Keratinocyte (primary cell): Measurements from ENCODE around the gene PLEKHH1. TPM values are rescaled to one million over a fixed set of nuclear protein-coding genes. Genes with fewer than 3 reads are reported as not detected.

Experiments
- DNase-seq: peaks from one replicate; pipeline ENCODE4 v3.0.0-alpha.2; 2011; ENCODE audit warnings: low read depth, missing footprints, low spot score
- FAIRE-seq: peaks from 2 replicates; lab custom pipeline; 2011; peaks lifted over from hg19 to GRCh38; lab: Jason Lieb, UNC
- H2AFZ ChIP-seq: 2 replicates; pipeline ENCODE4 v1.6.0; 2012; ENCODE audit warnings: low read length, control low read depth, inconsistent platforms; ENCODE audit not compliant: control insufficient read depth
- H3K27ac ChIP-seq: 2 replicates; pipeline ENCODE4 v1.5.1; 2011; ENCODE audit warnings: low read length; ENCODE audit not compliant: control insufficient read depth, insufficient read depth
- H3K27me3 ChIP-seq: 3 replicates; pipeline ENCODE4 v1.6.0; 2011; ENCODE audit warnings: low read length; ENCODE audit not compliant: control insufficient read depth, insufficient read depth; ENCODE audit errors: extremely low read depth
- H3K36me3 ChIP-seq, 2 experiments: 2 replicates in 1 of 2; 3 replicates in 1 of 2; pipeline ENCODE4 v1.5.1; 2011; ENCODE audit warnings: low read length in 2 of 2, mild to moderate bottlenecking in 1 of 2; ENCODE audit not compliant: control insufficient read depth in 2 of 2, insufficient read depth in 2 of 2; ENCODE audit errors: extremely low read depth in 1 of 2
- H3K4me1 ChIP-seq: 3 replicates; pipeline ENCODE4 v1.5.1; 2011; ENCODE audit warnings: low read length; ENCODE audit not compliant: control insufficient read depth, insufficient read depth; ENCODE audit errors: extremely low read depth
- H3K4me2 ChIP-seq: 3 replicates; pipeline ENCODE4 v1.6.0; 2011; ENCODE audit warnings: low read depth, low read length; ENCODE audit not compliant: control insufficient read depth, insufficient read depth; ENCODE audit errors: extremely low read depth
- H3K4me3 ChIP-seq, 3 experiments: fragments of 200-600 bp in 1 of 3; sonication (generic) in 1 of 3; 2 replicates in 2 of 3; 3 replicates in 1 of 3; pipeline ENCODE4 v1.5.1; 2011 to 2016; ENCODE audit warnings: low read length in 3 of 3, mild to moderate bottlenecking in 3 of 3, control low read depth in 2 of 3, inconsistent platforms in 1 of 3, low read depth in 1 of 3, mixed read lengths in 1 of 3, mixed run types in 1 of 3, moderate library complexity in 1 of 3; ENCODE audit not compliant: control insufficient read depth in 2 of 3, insufficient read depth in 2 of 3; ENCODE audit errors: extremely low read depth in 1 of 3
- H3K79me2 ChIP-seq: 2 replicates; pipeline ENCODE4 v1.6.0; 2012; ENCODE audit warnings: low read length; ENCODE audit not compliant: control insufficient read depth, insufficient read depth
- H3K9ac ChIP-seq: 3 replicates; pipeline ENCODE4 v1.6.0; 2011; ENCODE audit warnings: low read length; ENCODE audit not compliant: control insufficient read depth, insufficient read depth; ENCODE audit errors: extremely low read depth
- H3K9me1 ChIP-seq: 3 replicates; pipeline ENCODE4 v1.6.0; 2011; ENCODE audit warnings: low read length; ENCODE audit not compliant: control insufficient read depth, insufficient read depth; ENCODE audit errors: extremely low read depth
- H3K9me3 ChIP-seq: 2 replicates; pipeline ENCODE4 v1.5.1; 2012; ENCODE audit warnings: low read depth, low read length; ENCODE audit not compliant: control insufficient read depth
- H4K20me1 ChIP-seq: 3 replicates; pipeline ENCODE4 v1.6.0; 2011; ENCODE audit warnings: low read length; ENCODE audit not compliant: control insufficient read depth, insufficient read depth; ENCODE audit errors: extremely low read depth
- EZH2 ChIP-seq: IDR thresholded peaks from one replicate; pipeline ENCODE4 v1.6.1; 2012; ENCODE audit warnings: inconsistent platforms, mild to moderate bottlenecking, low read length, moderate library complexity
- dilution Hi-C: fragments of 300-500 bp; cut with MboI; formaldehyde crosslinking; loops from one replicate; pipeline ENCODE4 v1.7.0; 2020; ENCODE audit warnings: low sequenced_read_pairs; ENCODE audit not compliant: extremely low pct_ligation_motif_present
- polyA plus RNA-seq, 5 experiments: library from polyadenylated mRNA; depleted of rRNA in 3 of 5; stranded (reverse) in 3 of 5; stranded (forward) in 1 of 5; unstranded in 1 of 5; fragments of >200 nt; gene quantifications; 1 replicate in 1 of 5; 2 replicates in 3 of 5; 3 replicates in 1 of 5; pipeline versions ENCODE4 v1.2.1 to v1.2.3, GENCODE V29; 2011 to 2012; ENCODE audit warnings: missing spikeins in 2 of 5, low read depth in 1 of 5, low replicate concordance in 1 of 5
- TF ChIP-seq, protein P1 (sequence below), 3 experiments: IDR thresholded peaks in 1 of 3; conservative IDR thresholded peaks in 1 of 3; optimal IDR thresholded peaks in 1 of 3; 2 replicates in 2 of 3; 3 replicates in 1 of 3; pipeline versions ENCODE3 to v1.5.1; 2011; ENCODE audit warnings: low read length in 3 of 3, mild to moderate bottlenecking in 3 of 3, moderate library complexity in 2 of 3, control low read depth in 1 of 3, inconsistent platforms in 1 of 3; ENCODE audit not compliant: insufficient read depth in 2 of 3; ENCODE audit errors: extremely low read depth in 1 of 3

PLEKHH1 gene
- polyA plus RNA-seq, 1 donor (not counting 4 experiments of a cell fraction or from before 2014, with no cell fraction given) = 4.4 TPM

- Histone ChIP-seq H3K79me2 (no peaks in the 10 kb centered on the region), H3K4me2 (no peak overlapping the region), H3K9me1 (no peaks in the 10 kb centered on the region), H3K4me3 (no peak overlapping the region), H2AFZ (no peak overlapping the region), H4K20me1 (no peaks in the 10 kb centered on the region), H3K4me1 (no peaks in the 10 kb centered on the region), H3K9ac (no peak overlapping the region), H3K27ac (no peak overlapping the region), H3K9me3 (peaks cover 3% of the 10 kb centered on the region), H3K27me3 (no peaks in the 10 kb centered on the region), H3K36me3 (no peaks in the 10 kb centered on the region)
- dilution Hi-C loops = no loop called here
- DNase-seq = no peak
- no peak for FAIRE-seq
- no peak for TF ChIP-seq EZH2
- TF ChIP-seq, protein P1, sequence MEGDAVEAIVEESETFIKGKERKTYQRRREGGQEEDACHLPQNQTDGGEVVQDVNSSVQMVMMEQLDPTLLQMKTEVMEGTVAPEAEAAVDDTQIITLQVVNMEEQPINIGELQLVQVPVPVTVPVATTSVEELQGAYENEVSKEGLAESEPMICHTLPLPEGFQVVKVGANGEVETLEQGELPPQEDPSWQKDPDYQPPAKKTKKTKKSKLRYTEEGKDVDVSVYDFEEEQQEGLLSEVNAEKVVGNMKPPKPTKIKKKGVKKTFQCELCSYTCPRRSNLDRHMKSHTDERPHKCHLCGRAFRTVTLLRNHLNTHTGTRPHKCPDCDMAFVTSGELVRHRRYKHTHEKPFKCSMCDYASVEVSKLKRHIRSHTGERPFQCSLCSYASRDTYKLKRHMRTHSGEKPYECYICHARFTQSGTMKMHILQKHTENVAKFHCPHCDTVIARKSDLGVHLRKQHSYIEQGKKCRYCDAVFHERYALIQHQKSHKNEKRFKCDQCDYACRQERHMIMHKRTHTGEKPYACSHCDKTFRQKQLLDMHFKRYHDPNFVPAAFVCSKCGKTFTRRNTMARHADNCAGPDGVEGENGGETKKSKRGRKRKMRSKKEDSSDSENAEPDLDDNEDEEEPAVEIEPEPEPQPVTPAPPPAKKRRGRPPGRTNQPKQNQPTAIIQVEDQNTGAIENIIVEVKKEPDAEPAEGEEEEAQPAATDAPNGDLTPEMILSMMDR (optimal IDR thresholded peaks at IDR 0.05 in 1 of 3, IDR thresholded peaks at IDR 0.05 in 1 of 3, conservative IDR thresholded peaks at IDR 0.05 in 1 of 3; ENCODE audit: extremely low read depth in 1 of 3, insufficient read depth in 2 of 3, low read length in 3 of 3) = no peak
These were observed 35.9 kb upstream of the PLEKHH1 start for GRCh38 chr14:67497216-67497615.

- FAIRE-seq (no peak), DNase-seq (no peak)
- H3K4me1 ChIP-seq = no peaks in the 10 kb centered on the region
- H4K20me1 ChIP-seq = no peaks in the 10 kb centered on the region
- no peaks in the 10 kb centered on the region for H3K9me1 ChIP-seq
- no peaks in the 10 kb centered on the region for H3K27me3 ChIP-seq
- H3K9ac ChIP-seq = no peak overlapping the region
- no peak overlapping the region for H3K27ac ChIP-seq
- peaks cover 3% of the 10 kb centered on the region for H3K9me3 ChIP-seq
- H2AFZ ChIP-seq = no peak overlapping the region
- dilution Hi-C loops = no loop called here
- no peak for TF ChIP-seq EZH2
- TF ChIP-seq, protein P1 (optimal IDR thresholded peaks at IDR 0.05 in 1 of 3, IDR thresholded peaks at IDR 0.05 in 1 of 3, conservative IDR thresholded peaks at IDR 0.05 in 1 of 3; ENCODE audit: extremely low read depth in 1 of 3, insufficient read depth in 2 of 3, low read length in 3 of 3) = no peak
- no peaks in the 10 kb centered on the region for H3K36me3 ChIP-seq
- H3K79me2 ChIP-seq = no peaks in the 10 kb centered on the region
- H3K4me2 ChIP-seq = no peak overlapping the region
- no peak overlapping the region for H3K4me3 ChIP-seq
These were observed 35.4 kb upstream of the PLEKHH1 start for GRCh38 chr14:67497716-67498115.
